Stomach (tissue), 9 donors: ENCODE data around the gene RINT1. TPM values are rescaled to one million over a fixed set of nuclear protein-coding genes. Genes with fewer than 3 reads are reported as not detected.

Experiments used
- DNase-seq, 2 donors: peaks; one replicate each; pipeline versions ENCODE4 v3.0.0 to v3.0.0-alpha.2; 2013 to 2019
- H3K27ac ChIP-seq, 5 donors: fragments of 200-600 bp in 4 of 5; sonication (generic) in 4 of 5; one replicate each; pipeline ENCODE4 v1.5.1; 2013 to 2019; ENCODE audit warnings: mild to moderate bottlenecking in 1 of 5, moderate library complexity in 1 of 5
- H3K27me3 ChIP-seq, 3 donors: fragments of 200-600 bp; sonication (generic); one replicate each; pipeline ENCODE4 v1.5.1; 2017 to 2019; ENCODE audit warnings: mixed run types in 1 of 3
- H3K36me3 ChIP-seq, 4 donors: fragments of 200-600 bp; sonication (generic); 1 replicate in 3 of 4; 2 replicates in 1 of 4; pipeline ENCODE4 v1.5.1; 2016 to 2019
- H3K4me1 ChIP-seq, 4 donors: fragments of 200-600 bp; sonication (generic); one replicate each; pipeline ENCODE4 v1.5.1; 2016 to 2019
- H3K4me3 ChIP-seq, 4 donors: fragments of 200-600 bp; sonication (generic) in 3 of 4; one replicate each; pipeline ENCODE4 v1.5.1; 2016 to 2019; ENCODE audit warnings: mild to moderate bottlenecking in 1 of 4
- H3K9me3 ChIP-seq, 4 donors: fragments of 200-600 bp; sonication (generic); one replicate each; pipeline ENCODE4 v1.5.1; 2016 to 2019
- CTCF ChIP-seq, 7 experiments: fragments of 450-650 bp in 4 of 7; fragments of 200-600 bp in 3 of 7; sonication (generic) in 3 of 7; IDR thresholded peaks; one replicate each; pipeline ENCODE4 v1.5.1; 2016 to 2019; ENCODE audit warnings: antibody characterized with exemption in 7 of 7, control low read depth in 2 of 7, mild to moderate bottlenecking in 1 of 7
- EP300 ChIP-seq: sonication (generic); formaldehyde crosslinking; IDR thresholded peaks from one replicate; pipeline ENCODE4 v1.6.1; 2017; ENCODE audit warnings: antibody characterized with exemption
- POLR2A ChIP-seq, 4 donors: fragments of 450-650 bp; IDR thresholded peaks; one replicate each; pipeline ENCODE4 v1.6.1; 2016; ENCODE audit warnings: antibody characterized with exemption in 4 of 4, control low read depth in 2 of 4, mild to moderate bottlenecking in 1 of 4, moderate library complexity in 1 of 4
- POLR2AphosphoS5 ChIP-seq, 3 donors: sonication (generic); formaldehyde crosslinking; IDR thresholded peaks; one replicate each; pipeline ENCODE4 v1.6.1; 2016; ENCODE audit warnings: antibody characterized with exemption in 3 of 3
- WGBS, 5 donors: extraction: QIAGEN DNeasy Blood & Tissue Kit in 3 of 5; methylation state at CpG; one replicate each; pipeline versions ENCODE4 v1.1.5 to v1.1.7; 2013 to 2018; 5-methylcytosine and 5-hydroxymethylcytosine counted together
- intact Hi-C: fragments of 100-400 bp; cut with DNase I; formaldehyde crosslinking; loops from one replicate; pipeline ENCODE4 v1.15.1; 2023; ENCODE audit warnings: low total_unique reads
- polyA plus RNA-seq, 3 donors: library from polyadenylated mRNA; stranded (reverse); fragments of 200-250 nt; gene quantifications; one replicate each; pipeline ENCODE4 v1.2.3, GENCODE V29; 2013
- total RNA-seq, 5 donors: library from RNA; depleted of rRNA; stranded (reverse); fragments of >200 nt; gene quantifications; one replicate each; pipeline versions ENCODE4 v1.1.0 to v1.2.3, GENCODE V29; 2014 to 2016
- donor health status: healthy with polysubstance abuse.
- donor health status: Bipolar disorder and iron deficiency.
- donor health status: healthy.

The RINT1 gene
- total and polyA plus RNA-seq, 8 donors, result 4.9 to 79.4 (median 10.0) TPM

- WGBS, 5 donors, result 93 to 98% (median 96%) methylated on average over 4 of the region's 4 CpGs
- Histone ChIP-seq H3K9me3 (no peaks in the 10 kb centered on the region), H3K4me1 (no peaks in the 10 kb centered on the region), H3K36me3 (peaks cover 35 to 96% (median 95%) of the 10 kb centered on the region in 4 donors), H3K4me3 (no peak overlapping the region), H3K27me3 (no peaks in the 10 kb centered on the region), H3K27ac (no peak overlapping the region)
- no peak for TF ChIP-seq POLR2AphosphoS5 (IDR thresholded peaks at IDR 0.05)
- no peak for TF ChIP-seq CTCF (IDR thresholded peaks at IDR 0.05)
- TF ChIP-seq EP300, result no peak
- TF ChIP-seq POLR2A (IDR thresholded peaks at IDR 0.05), result no peak
- intact Hi-C loops, result no loop called here
- DNase-seq, result no peak
Observed at GRCh38 chr7:105565190-105565589, 33.2 kb downstream of the RINT1 start.

DNA sequence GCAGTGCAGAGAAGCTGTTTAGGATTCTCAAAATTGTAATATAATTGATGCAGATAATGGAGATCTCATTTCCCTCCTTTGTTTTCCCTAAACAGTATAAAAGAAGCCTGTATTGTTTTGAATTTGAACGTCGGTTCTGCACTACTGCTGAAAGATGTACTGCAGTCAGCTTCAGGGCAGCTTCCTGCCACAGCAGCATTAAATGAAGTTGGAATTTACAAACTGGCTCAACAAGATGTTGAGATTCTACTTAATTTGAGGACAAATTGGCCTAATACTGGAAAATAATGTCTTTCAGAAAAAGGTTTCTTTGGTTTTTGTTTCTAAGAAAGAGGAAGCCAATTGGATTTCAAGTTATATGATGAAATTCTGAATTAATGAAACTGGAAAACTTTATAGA lies 35.0 kb downstream of the RINT1 start:
- H3K27me3 ChIP-seq, result no peaks in the 10 kb centered on the region
- peaks cover 31 to 82% (median 78%) of the 10 kb centered on the region in 4 donors for H3K36me3 ChIP-seq
- TF ChIP-seq POLR2A (IDR thresholded peaks at IDR 0.05) (no peak), EP300 (no peak), POLR2AphosphoS5 (IDR thresholded peaks at IDR 0.05) (no peak), CTCF (IDR thresholded peaks at IDR 0.05) (no peak)
- H3K9me3 ChIP-seq, result no peaks in the 10 kb centered on the region
- WGBS, 5 donors, result 74 to 81% (median 78%) methylated on average over 2 of the region's 2 CpGs
- no peaks in the 10 kb centered on the region for H3K4me1 ChIP-seq
- H3K27ac ChIP-seq, result no peak overlapping the region
- H3K4me3 ChIP-seq, result no peak overlapping the region
- intact Hi-C loops, result no loop called here
- DNase-seq, result no peak

DNA sequence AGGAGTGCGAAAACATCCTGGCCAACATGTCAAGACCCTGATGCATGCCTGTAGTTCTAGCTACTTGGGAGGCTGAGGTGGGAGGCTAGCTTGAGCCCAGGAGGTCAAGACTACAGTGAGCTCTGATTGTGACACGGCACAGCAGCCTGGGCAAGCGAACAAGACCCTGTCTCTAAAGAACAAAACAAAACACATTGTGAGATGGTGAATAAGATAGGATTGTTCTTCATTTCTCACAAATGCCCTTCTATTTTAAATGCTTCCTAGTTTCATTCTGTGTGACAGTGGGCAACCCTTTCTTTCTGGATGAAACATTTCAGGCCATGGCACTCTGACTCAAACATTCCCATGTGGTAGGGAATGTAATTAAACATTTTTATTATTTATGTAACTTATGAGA lies 35.8 kb downstream of the RINT1 start:
- Histone ChIP-seq H3K27ac (no peak overlapping the region), H3K4me3 (no peak overlapping the region), H3K36me3 (peaks cover 26 to 74% (median 70%) of the 10 kb centered on the region in 4 donors), H3K27me3 (no peaks in the 10 kb centered on the region), H3K9me3 (no peaks in the 10 kb centered on the region), H3K4me1 (no peaks in the 10 kb centered on the region)
- DNase-seq, result no peak
- TF ChIP-seq CTCF (IDR thresholded peaks at IDR 0.05), result no peak
- no peak for TF ChIP-seq POLR2AphosphoS5 (IDR thresholded peaks at IDR 0.05)
- no peak for TF ChIP-seq POLR2A (IDR thresholded peaks at IDR 0.05)
- TF ChIP-seq EP300, result no peak
- intact Hi-C loops, result no loop called here
- WGBS, 5 donors, result 86 to 94% (median 92%) methylated on average over 3 of the region's 3 CpGs

GRCh38 chr7:105571891-105572290 lies 39.9 kb downstream of the RINT1 start:
- WGBS, 5 donors, result 84 to 91% (median 87%) methylated on average over 2 of the region's 2 CpGs

More at GRCh38 chr7:105571891-105572290, 39.9 kb downstream of the RINT1 start:
- Histone ChIP-seq H3K27ac (no peak overlapping the region), H3K4me3 (no peak overlapping the region), H3K4me1 (no peaks in the 10 kb centered on the region), H3K27me3 (no peaks in the 10 kb centered on the region), H3K9me3 (no peaks in the 10 kb centered on the region), H3K36me3 (peaks cover 7 to 34% (median 31%) of the 10 kb centered on the region in 4 donors)
- DNase-seq, result no peak
- no peak for TF ChIP-seq EP300
- no peak for TF ChIP-seq POLR2AphosphoS5 (IDR thresholded peaks at IDR 0.05)
- no peak for TF ChIP-seq CTCF (IDR thresholded peaks at IDR 0.05)
- TF ChIP-seq POLR2A (IDR thresholded peaks at IDR 0.05), result no peak
- intact Hi-C loops, result no loop called here
